RKO (cell line): ENCODE measurements around the gene PAX9.
"Not testable (repeated sequence)": the region's sequence is repeated elsewhere in the genome, so short reads cannot be mapped to it uniquely, and the experiment has no call there.

ENCODE experiments used
- DNase-seq: peaks from one replicate; pipeline ENCODE4 v3.0.0-alpha.2; 2016; ENCODE audit warnings: low spot score

The PAX9 gene

GRCh38 chr14:36674659-36675058, 13.0 kb downstream of the PAX9 start:
- DNase-seq, result no peak

DNA sequence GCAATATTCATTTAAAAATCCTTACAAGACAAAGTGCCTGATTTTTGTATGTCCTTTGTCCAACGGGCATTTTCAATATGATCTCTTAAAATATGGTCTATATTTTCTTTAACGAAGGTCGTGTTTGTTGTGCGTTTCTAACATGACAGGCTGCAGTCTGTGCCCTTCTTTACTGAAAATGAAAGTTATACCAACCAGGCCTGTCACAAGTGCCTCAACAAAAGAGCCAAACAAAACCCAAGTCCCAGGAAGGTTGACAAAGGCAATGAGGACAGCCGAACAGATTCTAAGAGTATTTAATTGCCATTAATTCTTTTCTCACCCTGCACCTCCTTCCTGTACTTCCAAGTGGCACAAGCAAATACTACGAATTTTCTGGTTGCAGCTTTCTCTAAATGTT, 13.9 kb downstream of the PAX9 start:
- DNase-seq, result no peak

DNA sequence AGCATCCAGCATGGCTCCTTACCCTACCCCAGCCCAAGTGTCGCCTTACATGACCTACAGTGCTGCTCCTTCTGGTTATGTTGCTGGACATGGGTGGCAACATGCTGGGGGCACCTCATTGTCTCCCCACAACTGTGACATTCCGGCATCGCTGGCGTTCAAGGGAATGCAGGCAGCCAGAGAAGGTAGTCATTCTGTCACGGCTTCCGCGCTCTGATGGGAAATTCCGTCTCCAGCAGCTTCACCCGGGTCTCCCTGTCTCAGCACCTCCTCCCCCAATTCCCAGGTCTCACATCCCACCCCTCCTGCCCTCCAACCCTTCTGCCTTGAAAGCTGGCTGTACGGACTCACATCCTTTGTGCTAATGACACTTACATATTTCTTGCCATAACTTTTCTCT, 14.6 kb downstream of the PAX9 start:
- DNase-seq, result no peak

DNA sequence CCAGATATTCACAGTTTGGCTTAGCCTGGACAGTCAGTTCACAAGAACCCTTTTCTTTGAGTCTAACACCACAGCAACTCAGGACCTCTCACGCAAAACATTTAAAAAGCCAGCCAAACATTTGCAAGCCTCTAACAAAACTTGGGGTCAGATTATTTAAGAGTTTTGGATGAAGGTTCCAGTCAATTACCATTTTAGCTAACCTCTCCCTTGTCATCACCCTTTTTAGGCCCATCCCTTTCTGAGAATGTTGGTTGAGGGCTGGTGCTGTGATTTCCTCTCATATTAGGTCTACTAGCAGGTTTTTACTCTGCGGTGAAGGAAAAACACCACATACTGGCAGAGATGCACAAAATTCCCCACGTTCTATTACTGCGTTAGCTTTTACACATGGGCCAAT, 20.7 kb downstream of the PAX9 start:
- DNase-seq, result no peak

- DNase-seq, result no peak
Observed at GRCh38 chr14:36683083-36683724, 21.5 kb downstream of the PAX9 start.

- DNase-seq, result no peak
Observed at GRCh38 chr14:36684946-36685345, 23.3 kb downstream of the PAX9 start.

- DNase-seq, result peak; percentile 33
Observed at GRCh38 chr14:36690311-36691040, 28.8 kb downstream of the PAX9 start.

- DNase-seq, result not testable (repeated sequence)
Observed at GRCh38 chr14:36699420-36699819, 37.8 kb downstream of the PAX9 start.

- no peak for DNase-seq
Observed at GRCh38 chr14:36700651-36701050, 39.0 kb downstream of the PAX9 start.

- no peak for DNase-seq
Observed at GRCh38 chr14:36701132-36701531, 39.5 kb downstream of the PAX9 start.

- no peak for DNase-seq
Observed at GRCh38 chr14:36702474-36702873, 40.8 kb downstream of the PAX9 start.

GRCh38 chr14:36707570-36707969, 45.9 kb downstream of the PAX9 start:
- no peak for DNase-seq

- no peak for DNase-seq
Observed at GRCh38 chr14:36713960-36714703, 52.5 kb downstream of the PAX9 start.

- DNase-seq, result no peak
Observed at GRCh38 chr14:36716614-36717184, 55.0 kb downstream of the PAX9 start.

DNA sequence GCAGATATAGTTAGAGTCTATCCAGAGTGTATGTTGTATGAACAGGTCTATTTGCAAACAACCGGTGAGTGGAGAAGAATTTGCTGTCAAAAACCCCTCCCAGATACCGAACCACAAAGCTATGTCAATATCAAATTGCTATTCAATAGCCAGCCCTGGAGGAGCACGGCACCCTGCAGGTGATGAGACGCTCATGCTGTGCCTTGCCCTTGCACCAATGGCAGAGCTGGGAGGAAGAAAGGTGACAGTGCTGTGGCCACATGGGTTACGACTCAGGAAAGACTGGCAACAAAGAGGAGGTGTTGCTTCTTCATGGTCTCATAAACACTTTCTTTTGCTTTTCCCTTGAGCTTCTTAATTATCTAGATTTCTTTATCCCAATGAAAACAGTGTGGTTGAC, 55.7 kb downstream of the PAX9 start:
- DNase-seq, result no peak

- DNase-seq, result no peak
Observed at GRCh38 chr14:36718216-36718615, 56.6 kb downstream of the PAX9 start.

- no peak for DNase-seq
Observed at GRCh38 chr14:36719823-36720222, 58.2 kb downstream of the PAX9 start.

- no peak for DNase-seq
Observed at GRCh38 chr14:36720657-36721056, 59.0 kb downstream of the PAX9 start.

DNA sequence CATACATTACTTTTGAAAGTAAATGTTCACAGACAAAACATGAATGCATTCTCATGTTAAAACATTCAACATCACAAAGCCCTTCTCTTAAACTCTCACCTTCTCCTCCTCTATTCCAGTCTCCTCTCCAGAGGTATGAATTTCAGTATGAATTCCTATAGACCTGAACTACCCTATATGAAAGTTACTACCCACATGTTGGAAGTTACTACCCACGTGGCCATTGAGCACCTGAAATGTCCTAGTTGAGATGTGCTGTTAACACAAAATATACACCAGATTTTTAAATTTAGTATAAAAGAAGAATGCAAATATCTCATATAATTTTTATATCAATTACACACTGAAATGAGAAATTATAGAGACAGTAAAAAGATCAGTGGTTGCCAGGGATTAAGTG, 60.2 kb downstream of the PAX9 start:
- no peak for DNase-seq

DNA sequence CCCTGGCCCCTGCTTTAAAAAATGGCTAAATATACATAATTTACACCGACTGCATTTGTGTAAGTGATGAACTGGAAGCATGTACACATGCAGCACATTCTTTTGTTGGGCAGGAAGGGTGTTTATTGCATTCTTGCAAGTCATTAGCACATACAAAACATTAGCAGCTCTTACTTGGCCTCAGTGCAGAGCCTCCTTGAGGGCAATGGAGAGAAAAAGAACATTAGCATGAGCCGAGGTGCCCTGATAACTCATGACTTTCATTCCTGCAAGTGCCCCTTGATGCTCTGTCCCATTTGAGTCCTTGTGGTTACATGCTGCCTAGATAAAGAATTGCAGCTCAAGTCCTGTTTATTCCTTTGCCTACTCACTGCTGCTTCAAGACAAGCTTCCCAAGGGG, 61.9 kb downstream of the PAX9 start:
- no peak for DNase-seq

GRCh38 chr14:36724162-36724561, 62.5 kb downstream of the PAX9 start:
- no peak for DNase-seq

- DNase-seq, result no peak
Observed at GRCh38 chr14:36726128-36726527, 64.5 kb downstream of the PAX9 start.
